A549 treated with Hydrocortisone at 1 μM for 4 hours (cell line): ENCODE data around the gene DDX6. TPM values are rescaled to one million over a fixed set of nuclear protein-coding genes. Genes with fewer than 3 reads are reported as not detected.

Experiments used
- total RNA-seq: library from RNA; stranded (reverse); fragments of 200-300 nt; extraction: Qiagen RNA extraction; gene quantifications from 5 replicates; pipeline ENCODE4 v1.2.3, GENCODE V29; 2022

DDX6 gene, protein sequence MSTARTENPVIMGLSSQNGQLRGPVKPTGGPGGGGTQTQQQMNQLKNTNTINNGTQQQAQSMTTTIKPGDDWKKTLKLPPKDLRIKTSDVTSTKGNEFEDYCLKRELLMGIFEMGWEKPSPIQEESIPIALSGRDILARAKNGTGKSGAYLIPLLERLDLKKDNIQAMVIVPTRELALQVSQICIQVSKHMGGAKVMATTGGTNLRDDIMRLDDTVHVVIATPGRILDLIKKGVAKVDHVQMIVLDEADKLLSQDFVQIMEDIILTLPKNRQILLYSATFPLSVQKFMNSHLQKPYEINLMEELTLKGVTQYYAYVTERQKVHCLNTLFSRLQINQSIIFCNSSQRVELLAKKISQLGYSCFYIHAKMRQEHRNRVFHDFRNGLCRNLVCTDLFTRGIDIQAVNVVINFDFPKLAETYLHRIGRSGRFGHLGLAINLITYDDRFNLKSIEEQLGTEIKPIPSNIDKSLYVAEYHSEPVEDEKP
- 21.7 to 38.8 TPM (median 22.8 TPM) in 5 replicates for total RNA-seq

DNA sequence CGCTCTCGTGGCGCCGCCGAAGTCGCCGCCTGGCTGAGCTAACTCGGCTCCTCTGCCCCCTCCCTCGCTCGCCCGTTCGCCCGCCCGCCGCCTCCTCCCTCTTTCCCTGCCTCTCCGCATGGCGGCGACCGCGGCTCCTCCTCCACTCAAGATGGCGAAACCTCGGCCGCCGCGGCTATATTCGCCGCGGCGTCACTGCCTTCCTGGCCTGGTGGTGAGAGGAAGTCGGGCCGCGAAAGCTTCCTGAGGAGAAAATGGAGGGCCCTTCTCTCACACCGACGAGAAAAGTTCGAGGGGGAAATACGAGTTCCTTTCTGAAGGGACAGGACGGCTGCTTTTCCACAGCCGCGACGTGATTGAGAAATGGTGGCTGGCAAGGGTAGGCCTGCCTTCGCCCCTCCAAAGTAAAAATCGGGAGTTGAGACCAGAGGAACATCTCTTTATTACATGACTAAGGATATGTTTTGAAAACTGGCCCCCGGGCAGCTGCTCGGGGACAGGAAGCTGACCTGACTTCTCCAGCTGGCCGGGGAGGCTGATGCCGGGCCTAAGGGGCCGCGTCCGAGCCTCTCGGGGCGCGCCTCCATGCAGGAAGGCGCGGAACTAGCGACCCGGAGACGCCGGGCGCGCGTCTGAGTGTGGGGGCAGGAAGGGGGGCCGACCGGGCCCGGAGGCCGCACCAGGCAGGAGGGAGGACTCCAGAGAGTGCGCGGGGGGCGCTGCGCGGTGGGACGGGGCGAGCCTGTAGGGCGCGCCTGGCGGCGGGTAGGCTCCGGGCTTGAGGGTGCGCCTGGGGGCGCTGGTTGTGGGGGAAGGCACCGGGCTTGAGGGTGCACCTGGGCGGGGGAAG is at the start of gene DDX6:
Gene DDX6, minus strand, starts transcription at position 54 of the 850 bp plus-strand sequence. CDS start 4,913 bp downstream, outside the sequence.

Other genes starting within 250 kb of the DDX6 start
- gene IFT46, start 225.2 kb downstream of the DDX6 start, total RNA-seq: 14.7 to 19.0 TPM (median 16.6 TPM) in 5 replicates
- 82.7 to 107 TPM (median 89.9 TPM) in 5 replicates for gene ARCN1, start 218.8 kb downstream of the DDX6 start, total RNA-seq
- gene PHLDB1, start 183.5 kb downstream of the DDX6 start, total RNA-seq: 7.3 to 11.2 TPM (median 8.5 TPM) in 5 replicates
- 0.02 TPM in 1 of 5 replicates, not detected in the others for gene TREH, start 111.5 kb downstream of the DDX6 start, total RNA-seq
- gene CXCR5, start 92.7 kb upstream of the DDX6 start, total RNA-seq: 0.05 to 0.24 TPM (median 0.17 TPM) in 5 replicates
- 165 to 204 TPM (median 178 TPM) in 5 replicates for gene BCL9L, start 134.8 kb upstream of the DDX6 start, total RNA-seq
- 0.55 to 1.2 TPM (median 1.1 TPM) in 5 replicates for gene UPK2, start 165.1 kb upstream of the DDX6 start, total RNA-seq
- not detected in 5 replicates for gene FOXR1, start 180.6 kb upstream of the DDX6 start, total RNA-seq
- gene CENATAC, start 207.0 kb upstream of the DDX6 start, total RNA-seq: 11.1 to 16.4 TPM (median 11.9 TPM) in 5 replicates
- gene RPS25, start 227.2 kb upstream of the DDX6 start, total RNA-seq: 798 to 951 TPM (median 825 TPM) in 5 replicates
- 56.3 to 65.9 TPM (median 58.0 TPM) in 5 replicates for gene TRAPPC4, start 227.6 kb upstream of the DDX6 start, total RNA-seq
- 11.3 to 11.9 TPM (median 11.6 TPM) in 5 replicates for gene SLC37A4, start 239.7 kb upstream of the DDX6 start, total RNA-seq